Measurements from ENCODE around the gene ZBTB2. TPM values are rescaled to one million over a fixed set of nuclear protein-coding genes. Genes with fewer than 3 reads are reported as not detected.

Gene ZBTB2
- total and polyA plus RNA-seq, 10 of the 15 experiments (the other 5 are each of a cell fraction or from before 2014, with no cell fraction given), result 4.2 to 21.9 (median 15.0) TPM

- POLR2A ChIA-PET, result no interaction called here
- Histone ChIP-seq H3K9ac (ENCODE audit: control insufficient read depth, insufficient read depth, low read length) (no peak overlapping the region), H3K36me3 (ENCODE audit: control insufficient read depth in 2 of 2, insufficient read depth in 2 of 2, low read length in 1 of 2) (peaks cover 3 to 16% of the 10 kb centered on the region in 2 experiments; a peak in 3 of 4 replicates), H3K27me3 (replicated peaks in 1 of 2; ENCODE audit: control insufficient read depth in 2 of 2, insufficient read depth in 2 of 2, low read length in 1 of 2) (no peaks in the 10 kb centered on the region), H3K4me3 (no peak overlapping the region), H3K27ac (ENCODE audit: control insufficient read depth, insufficient read depth) (no peak overlapping the region), H3K4me1 (ENCODE audit: control insufficient read depth, insufficient read depth, low read length) (no peaks in the 10 kb centered on the region), H3K79me2 (ENCODE audit: control insufficient read depth, insufficient read depth, low read length) (no peaks in the 10 kb centered on the region; the same call in none of the 2 replicates), H4K20me1 (ENCODE audit: control insufficient read depth, insufficient read depth) (no peaks in the 10 kb centered on the region), H3K9me3 (replicated peaks; ENCODE audit: control insufficient read depth, insufficient read depth, low read length) (no peaks in the 10 kb centered on the region), H3K4me2 (ENCODE audit: control insufficient read depth, insufficient read depth) (no peak overlapping the region), H2AFZ (ENCODE audit: control insufficient read depth, low read depth, low read length) (no peak overlapping the region)
- RAD21 ChIA-PET (ENCODE audit: unreplicated experiment), result no interaction called here
- BruUV-seq (replicated peaks), result no TSS peak
- FAIRE-seq (no peak), ATAC-seq (no peak), DNase-seq (ENCODE audit: low read depth, low spot score) (no peak)
- WGBS (ENCODE audit: insufficient coverage, insufficient replicate concordance, low lambda C conversion rate, missing lambda C conversion rate), result 97% methylated on average over 4 of the region's 4 CpGs
- in situ Hi-C loops (cut with MboI), result loop anchor here (25.0 kb wide), 1 partner anchor 1555 kb away; the partner anchor contains the start of gene FBXO5
- SMC1A ChIA-PET (ENCODE audit: uncharacterized antibody, unreplicated experiment), result interaction anchor here (0.6 to 1.4 kb wide), 4 partner anchors 9 to 835 kb away, joined by 3 to 4 read pairs (median 3); no protein-coding TSS in a partner anchor
- intact Hi-C loops (cut with micrococcal nuclease; ENCODE audit: unreplicated experiment), result no loop called here
- CTCF ChIA-PET, result no interaction called here
- TF ChIP-seq NR2C2 (IDR thresholded peaks at IDR 0.05; ENCODE audit: borderline replicate concordance, control insufficient read depth, insufficient read length, low read depth) (no peak), POU2F2 (IDR thresholded peaks at IDR 0.05; ENCODE audit: borderline replicate concordance, low read depth, low read length) (no peak), RCOR1 (conservative IDR thresholded peaks at IDR 0.05; ENCODE audit: low read depth, low read length) (no peak), NKRF (conservative IDR thresholded peaks at IDR 0.05) (no peak), ZNF687 (IDR thresholded peaks at IDR 0.05) (no peak), ZBTB40 (IDR thresholded peaks at IDR 0.05; ENCODE audit: borderline replicate concordance) (no peak), MEF2B (IDR thresholded peaks at IDR 0.05; ENCODE audit: partially characterized antibody, poor library complexity, severe bottlenecking) (no peak), RAD51 (IDR thresholded peaks at IDR 0.05) (no peak), EP300 (IDR thresholded peaks at IDR 0.05; ENCODE audit: borderline replicate concordance in 1 of 2, control insufficient read depth in 1 of 2, low read depth in 2 of 2, low read length in 2 of 2) (no peak), USF2 (IDR thresholded peaks at IDR 0.05; ENCODE audit: borderline replicate concordance, low read depth, low read length) (no peak)
Measured at GRCh38 chr6:151432651-151433050, 41.3 kb upstream of the ZBTB2 start.
